Stimulated activated naive CD8-positive, alpha-beta T cell treated with anti-CD3 and anti-CD28 coated beads, Interleukin-15, amount 100 ng/mL, for 72 hours (primary cell): ENCODE results near the gene AR.

Experiments used
- ATAC-seq: fragments of 150-1000 bp; cut with Tn5 transposase; 2 replicates; pipeline ENCODE4 v1.10.0; 2021; ENCODE audit warnings: mild to moderate bottlenecking, moderate library complexity
- DNase-seq, 2 donors: peaks; one replicate each; pipeline ENCODE4 v3.0.0; 2021 to 2022
- H3K27ac Mint-ChIP-seq, 2 donors: one replicate each; pipeline ENCODE4 v1.8.0; 2022; ENCODE audit warnings: mild to moderate bottlenecking in 2 of 2, mixed read lengths in 2 of 2, moderate library complexity in 2 of 2
- H3K27me3 Mint-ChIP-seq: one replicate; pipeline ENCODE4 v1.8.0; 2022; ENCODE audit warnings: mixed read lengths
- H3K4me1 Mint-ChIP-seq: one replicate; pipeline ENCODE4 v1.8.0; 2022; ENCODE audit warnings: mild to moderate bottlenecking, mixed read lengths
- H3K4me3 Mint-ChIP-seq, 2 donors: one replicate each; pipeline ENCODE4 v1.8.0; 2022; ENCODE audit warnings: mild to moderate bottlenecking in 2 of 2, mixed read lengths in 2 of 2, moderate library complexity in 1 of 2
- H3K9me3 Mint-ChIP-seq, 2 donors: one replicate each; pipeline ENCODE4 v1.8.0; 2022; ENCODE audit warnings: mixed read lengths in 2 of 2

The AR gene

GRCh38 chrX:67724359-67725110 lies 180.7 kb downstream of the AR start:
- Mint-ChIP-seq H3K9me3 (no peaks in the 10 kb centered on the region), H3K4me1 (no peaks in the 10 kb centered on the region), H3K4me3 (no peak overlapping the region), H3K27me3 (peaks cover 6% of the 10 kb centered on the region), H3K27ac (no peak overlapping the region)
- no peak for ATAC-seq
- DNase-seq = no peak

GRCh38 chrX:67725471-67725870 lies 181.7 kb downstream of the AR start:
- ATAC-seq = no peak
- H3K9me3 Mint-ChIP-seq = no peaks in the 10 kb centered on the region

GRCh38 chrX:67726018-67726417 lies 182.2 kb downstream of the AR start:
- DNase-seq (no peak), ATAC-seq (no peak)
- Mint-ChIP-seq H3K27ac (no peak overlapping the region), H3K27me3 (peaks cover 6% of the 10 kb centered on the region), H3K4me1 (no peaks in the 10 kb centered on the region), H3K4me3 (no peak overlapping the region), H3K9me3 (no peaks in the 10 kb centered on the region)

More at GRCh38 chrX:67725471-67725870, 181.7 kb downstream of the AR start:
- H3K27me3 Mint-ChIP-seq = peaks cover 6% of the 10 kb centered on the region
- no peak overlapping the region for H3K4me3 Mint-ChIP-seq
- DNase-seq = no peak
- H3K4me1 Mint-ChIP-seq = no peaks in the 10 kb centered on the region
- no peak overlapping the region for H3K27ac Mint-ChIP-seq

- no peak overlapping the region for H3K27ac Mint-ChIP-seq
- DNase-seq (no peak), ATAC-seq (no peak)
- no peak overlapping the region for H3K4me3 Mint-ChIP-seq
- no peaks in the 10 kb centered on the region for H3K4me1 Mint-ChIP-seq
- H3K9me3 Mint-ChIP-seq = no peaks in the 10 kb centered on the region
- peaks cover 5% of the 10 kb centered on the region for H3K27me3 Mint-ChIP-seq
These were observed 183.8 kb downstream of the AR start for GRCh38 chrX:67727576-67727975.

GRCh38 chrX:67730296-67730695 lies 186.5 kb downstream of the AR start:
- no peak overlapping the region for H3K27ac Mint-ChIP-seq
- H3K9me3 Mint-ChIP-seq = no peaks in the 10 kb centered on the region
- no peaks in the 10 kb centered on the region for H3K27me3 Mint-ChIP-seq
- H3K4me1 Mint-ChIP-seq = no peaks in the 10 kb centered on the region
- H3K4me3 Mint-ChIP-seq = no peak overlapping the region
- no peak for DNase-seq
- ATAC-seq = no peak

GRCh38 chrX:67731061-67731460 lies 187.2 kb downstream of the AR start:
- H3K27ac Mint-ChIP-seq = no peak overlapping the region
- DNase-seq (no peak), ATAC-seq (no peak)
- no peak overlapping the region for H3K4me3 Mint-ChIP-seq
- no peaks in the 10 kb centered on the region for H3K27me3 Mint-ChIP-seq
- H3K9me3 Mint-ChIP-seq = no peaks in the 10 kb centered on the region
- no peaks in the 10 kb centered on the region for H3K4me1 Mint-ChIP-seq

GRCh38 chrX:67732864-67733263 lies 189.0 kb downstream of the AR start:
- H3K27me3 Mint-ChIP-seq = no peaks in the 10 kb centered on the region
- H3K27ac Mint-ChIP-seq = no peak overlapping the region
- ATAC-seq = no peak
- H3K4me3 Mint-ChIP-seq = no peak overlapping the region
- H3K9me3 Mint-ChIP-seq = no peaks in the 10 kb centered on the region
- DNase-seq = no peak
- H3K4me1 Mint-ChIP-seq = no peaks in the 10 kb centered on the region

- Mint-ChIP-seq H3K4me3 (no peak overlapping the region), H3K4me1 (no peaks in the 10 kb centered on the region), H3K27me3 (no peaks in the 10 kb centered on the region), H3K9me3 (no peaks in the 10 kb centered on the region), H3K27ac (no peak overlapping the region)
- DNase-seq (no peak), ATAC-seq (no peak)
These were observed 190.4 kb downstream of the AR start for GRCh38 chrX:67734111-67734753.

GRCh38 chrX:67749536-67749935 lies 205.7 kb downstream of the AR start:
- Mint-ChIP-seq H3K4me3 (no peak overlapping the region), H3K27me3 (no peaks in the 10 kb centered on the region), H3K27ac (no peak overlapping the region), H3K4me1 (no peaks in the 10 kb centered on the region), H3K9me3 (peaks cover 0 to 4% of the 10 kb centered on the region in 2 donors)
- ATAC-seq (no peak), DNase-seq (no peak)

- no peaks in the 10 kb centered on the region for H3K4me1 Mint-ChIP-seq
- DNase-seq (no peak), ATAC-seq (no peak)
- no peak overlapping the region for H3K27ac Mint-ChIP-seq
- H3K4me3 Mint-ChIP-seq = no peak overlapping the region
- no peaks in the 10 kb centered on the region for H3K27me3 Mint-ChIP-seq
- H3K9me3 Mint-ChIP-seq = no peaks in the 10 kb centered on the region
These were observed 206.9 kb downstream of the AR start for GRCh38 chrX:67750694-67751093.

- ATAC-seq (no peak), DNase-seq (no peak)
- Mint-ChIP-seq H3K4me1 (no peaks in the 10 kb centered on the region), H3K27me3 (no peaks in the 10 kb centered on the region), H3K9me3 (peaks cover 0 to 5% of the 10 kb centered on the region in 2 donors), H3K27ac (no peak overlapping the region), H3K4me3 (no peak overlapping the region)
These were observed 215.2 kb downstream of the AR start for GRCh38 chrX:67759018-67759417.

GRCh38 chrX:67777148-67777547 lies 233.3 kb downstream of the AR start:
- H3K4me1 Mint-ChIP-seq = no peaks in the 10 kb centered on the region
- H3K9me3 Mint-ChIP-seq = no peaks in the 10 kb centered on the region
- ATAC-seq (no peak), DNase-seq (no peak)
- no peak overlapping the region for H3K4me3 Mint-ChIP-seq
- H3K27me3 Mint-ChIP-seq = no peaks in the 10 kb centered on the region
- no peak overlapping the region for H3K27ac Mint-ChIP-seq

GRCh38 chrX:67779099-67779498 lies 235.3 kb downstream of the AR start:
- DNase-seq = no peak
- Mint-ChIP-seq H3K4me3 (no peak overlapping the region), H3K27ac (no peak overlapping the region)

More at GRCh38 chrX:67779099-67779498, 235.3 kb downstream of the AR start:
- ATAC-seq = no peak
- no peaks in the 10 kb centered on the region for H3K27me3 Mint-ChIP-seq
- H3K4me1 Mint-ChIP-seq = no peaks in the 10 kb centered on the region
- H3K9me3 Mint-ChIP-seq = no peaks in the 10 kb centered on the region
